ENCODE data around the gene ALOXE3.

- TF ChIP-seq CTCF (IDR thresholded peaks at IDR 0.05; ENCODE audit: low read length) (no peak; the same call in 1 of the 2 replicates), EZH2 (IDR thresholded peaks at IDR 0.05; ENCODE audit: borderline replicate concordance, low read length) (no peak)
These were observed 51.2 kb downstream of the ALOXE3 start for GRCh38 chr17:8066841-8067775.
